Omental fat pad (tissue), 4 donors: ENCODE data around the gene ARL13B. TPM values are rescaled to one million over a fixed set of nuclear protein-coding genes. Genes with fewer than 3 reads are reported as not detected.

Experiments
- ATAC-seq: fragments of 150-250 bp; one replicate; pipeline ENCODE4 v1.9.1; 2016; ENCODE audit warnings: mild to moderate bottlenecking, moderate library complexity; ENCODE audit not compliant: low FRiP score
- DNase-seq: peaks from one replicate; pipeline ENCODE4 v3.0.0-alpha.2; 2019; ENCODE audit warnings: low spot score
- total RNA-seq, 4 donors: library from RNA; depleted of rRNA; stranded (reverse); fragments of >200 nt; gene quantifications; one replicate each; pipeline ENCODE4 v1.1.0, GENCODE V29; 2016
- TF ChIP-seq, protein P1 (sequence below), 3 donors: fragments of 450-650 bp; IDR thresholded peaks; one replicate each; pipeline ENCODE4 v1.5.1; 2016 to 2017; ENCODE audit warnings: antibody characterized with exemption in 3 of 3, mild to moderate bottlenecking in 3 of 3, moderate library complexity in 2 of 3

Gene ARL13B
- total RNA-seq, 4 donors from 2014 or later = 6.8 to 14.5 (median 12.1) TPM

DNA sequence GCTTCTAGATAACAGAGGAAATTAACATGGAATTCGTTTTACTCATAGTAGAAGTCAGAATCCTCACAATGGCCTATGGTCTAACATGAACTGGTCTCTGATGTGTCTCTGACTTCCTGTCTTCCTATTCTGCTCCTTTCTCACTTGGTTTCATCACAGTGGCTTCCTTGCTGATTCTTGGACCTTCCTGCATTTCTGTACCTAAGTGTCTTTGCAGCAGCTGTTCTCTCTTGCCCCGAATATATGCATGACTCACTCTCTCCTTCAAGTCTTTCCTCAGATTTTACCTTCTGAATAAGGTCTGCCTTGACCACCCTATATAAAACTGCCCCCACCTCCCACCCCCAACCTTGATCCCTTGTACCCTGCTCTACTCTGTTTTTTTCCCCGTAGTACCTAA is 14.1 kb downstream of the ARL13B start:
- TF ChIP-seq, protein P1, sequence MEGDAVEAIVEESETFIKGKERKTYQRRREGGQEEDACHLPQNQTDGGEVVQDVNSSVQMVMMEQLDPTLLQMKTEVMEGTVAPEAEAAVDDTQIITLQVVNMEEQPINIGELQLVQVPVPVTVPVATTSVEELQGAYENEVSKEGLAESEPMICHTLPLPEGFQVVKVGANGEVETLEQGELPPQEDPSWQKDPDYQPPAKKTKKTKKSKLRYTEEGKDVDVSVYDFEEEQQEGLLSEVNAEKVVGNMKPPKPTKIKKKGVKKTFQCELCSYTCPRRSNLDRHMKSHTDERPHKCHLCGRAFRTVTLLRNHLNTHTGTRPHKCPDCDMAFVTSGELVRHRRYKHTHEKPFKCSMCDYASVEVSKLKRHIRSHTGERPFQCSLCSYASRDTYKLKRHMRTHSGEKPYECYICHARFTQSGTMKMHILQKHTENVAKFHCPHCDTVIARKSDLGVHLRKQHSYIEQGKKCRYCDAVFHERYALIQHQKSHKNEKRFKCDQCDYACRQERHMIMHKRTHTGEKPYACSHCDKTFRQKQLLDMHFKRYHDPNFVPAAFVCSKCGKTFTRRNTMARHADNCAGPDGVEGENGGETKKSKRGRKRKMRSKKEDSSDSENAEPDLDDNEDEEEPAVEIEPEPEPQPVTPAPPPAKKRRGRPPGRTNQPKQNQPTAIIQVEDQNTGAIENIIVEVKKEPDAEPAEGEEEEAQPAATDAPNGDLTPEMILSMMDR (IDR thresholded peaks at IDR 0.05) = no peak
- ATAC-seq (no peak), DNase-seq (no peak)

DNA sequence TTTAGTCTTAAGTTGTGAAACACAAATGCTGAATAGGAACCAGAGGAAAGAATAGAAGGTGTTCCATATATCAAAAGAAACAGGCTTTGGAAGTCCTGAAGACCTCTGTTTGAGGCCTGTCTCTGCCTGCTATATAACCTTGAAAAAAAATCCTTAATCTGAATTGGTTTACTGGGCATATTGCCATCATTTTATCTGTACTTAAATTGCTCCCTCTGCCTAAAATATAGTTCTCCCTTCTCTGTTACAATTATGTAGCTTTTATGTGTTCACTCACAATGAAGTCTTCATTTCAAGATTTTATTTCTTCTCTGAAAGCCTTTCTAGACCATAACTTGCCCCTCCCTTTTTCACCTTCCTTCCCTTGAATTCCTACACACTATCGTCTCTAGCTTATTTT is 21.2 kb downstream of the ARL13B start:
- ATAC-seq (no peak), DNase-seq (no peak)
- TF ChIP-seq, protein P1 (IDR thresholded peaks at IDR 0.05) = no peak

DNA sequence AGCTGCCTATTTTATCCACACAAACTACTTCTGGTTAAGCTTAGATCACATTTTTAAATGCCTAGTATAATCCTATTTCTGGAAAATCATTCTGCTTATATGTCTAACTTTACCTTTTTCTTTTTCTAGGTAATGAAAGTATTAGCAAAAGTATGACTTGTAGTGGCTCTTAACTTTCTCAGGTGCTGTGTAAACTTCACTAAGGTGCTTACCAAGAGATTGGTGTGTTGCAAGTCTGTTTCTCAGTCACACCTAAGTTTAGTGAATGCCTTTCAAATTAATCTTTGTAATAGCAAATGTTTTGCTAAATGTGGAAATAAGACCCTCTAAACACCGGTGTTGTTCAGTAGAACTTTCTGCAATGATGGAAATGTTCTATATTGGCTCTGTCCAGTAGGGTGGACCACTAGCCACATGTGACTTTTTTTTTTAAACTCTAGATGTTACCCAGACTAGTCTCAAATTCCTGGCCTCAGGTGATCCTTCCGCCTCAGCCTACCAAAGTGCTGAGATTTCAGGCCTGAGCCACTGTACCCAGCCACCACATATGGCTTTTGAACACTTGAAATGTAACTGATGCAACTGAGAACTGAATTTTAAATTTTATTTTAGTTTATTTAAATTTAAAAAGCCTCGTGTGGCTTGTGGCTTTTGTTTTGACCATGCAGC is 22.0 kb downstream of the ARL13B start:
- TF ChIP-seq, protein P1 (IDR thresholded peaks at IDR 0.05) = no peak
- DNase-seq (no peak), ATAC-seq (no peak)

DNA sequence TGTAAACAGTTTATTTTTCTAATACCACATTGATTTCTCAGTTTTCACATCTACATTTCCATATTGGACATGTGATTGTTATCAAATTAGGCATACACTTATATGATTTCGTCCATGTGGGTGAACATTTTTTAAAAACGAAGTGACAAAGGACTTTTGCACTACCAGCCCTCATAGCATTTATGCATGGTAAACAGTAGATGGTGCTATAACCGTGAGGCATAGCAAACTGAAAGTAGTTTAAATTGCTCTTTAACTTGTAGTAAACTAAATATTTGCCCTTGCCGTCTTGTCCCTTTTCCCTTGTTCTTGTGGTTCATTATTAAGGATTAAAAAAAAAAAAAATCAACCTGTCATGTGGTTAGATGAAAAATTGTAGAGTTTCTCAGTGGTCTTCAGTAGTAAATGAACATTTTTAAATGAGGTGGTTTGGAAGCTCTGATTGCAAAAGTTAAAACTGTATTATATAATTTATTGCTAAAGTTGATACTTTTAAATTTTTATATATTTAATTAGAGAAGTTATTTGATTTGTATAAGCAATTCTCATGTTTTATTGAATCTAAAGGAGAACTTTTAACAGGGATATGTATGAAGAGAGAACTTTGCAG is 24.5 kb downstream of the ARL13B start:
- TF ChIP-seq, protein P1 (IDR thresholded peaks at IDR 0.05) = no peak
- ATAC-seq (no peak), DNase-seq (no peak)

DNA sequence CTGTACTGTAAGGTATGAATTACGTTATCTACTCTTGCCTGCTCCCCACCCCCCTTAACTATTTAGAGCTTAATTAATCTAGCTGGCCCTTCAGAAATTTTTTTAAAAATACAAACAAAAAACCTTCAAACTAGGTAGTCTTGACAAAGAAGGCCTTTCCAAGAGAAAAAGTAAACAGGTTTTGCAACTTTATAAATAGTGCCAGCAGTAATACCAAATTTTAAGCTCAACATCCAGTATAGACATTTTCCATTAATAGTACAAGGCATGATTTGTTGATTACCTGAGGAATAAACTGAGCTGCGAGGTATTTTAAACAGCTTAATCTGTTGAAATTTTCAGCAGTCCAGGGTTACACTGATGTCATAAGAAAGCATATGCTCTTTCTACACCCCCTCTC is 28.3 kb downstream of the ARL13B start:
- TF ChIP-seq, protein P1 (IDR thresholded peaks at IDR 0.05) = no peak
- DNase-seq (no peak), ATAC-seq (no peak)

DNA sequence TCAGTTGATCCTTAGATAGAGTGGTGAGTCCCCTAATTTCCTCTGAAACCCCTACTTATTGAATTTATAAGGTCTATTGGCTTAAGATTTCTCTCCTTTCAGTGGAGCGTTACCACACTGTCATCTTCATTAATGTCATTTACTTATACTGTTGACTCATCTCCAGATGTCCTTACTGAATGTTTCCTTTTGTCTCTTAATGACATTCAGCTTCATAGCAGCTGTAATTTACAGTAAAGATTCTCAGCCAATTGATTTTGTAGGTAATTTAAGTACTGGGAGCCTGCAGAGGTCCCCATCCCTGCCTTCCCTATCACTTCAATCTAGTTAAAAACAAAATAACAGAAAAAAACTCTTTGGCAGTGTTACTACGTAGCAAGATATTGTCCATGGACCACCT is 29.7 kb downstream of the ARL13B start:
- DNase-seq (no peak), ATAC-seq (no peak)
- TF ChIP-seq, protein P1 (IDR thresholded peaks at IDR 0.05) = no peak

DNA sequence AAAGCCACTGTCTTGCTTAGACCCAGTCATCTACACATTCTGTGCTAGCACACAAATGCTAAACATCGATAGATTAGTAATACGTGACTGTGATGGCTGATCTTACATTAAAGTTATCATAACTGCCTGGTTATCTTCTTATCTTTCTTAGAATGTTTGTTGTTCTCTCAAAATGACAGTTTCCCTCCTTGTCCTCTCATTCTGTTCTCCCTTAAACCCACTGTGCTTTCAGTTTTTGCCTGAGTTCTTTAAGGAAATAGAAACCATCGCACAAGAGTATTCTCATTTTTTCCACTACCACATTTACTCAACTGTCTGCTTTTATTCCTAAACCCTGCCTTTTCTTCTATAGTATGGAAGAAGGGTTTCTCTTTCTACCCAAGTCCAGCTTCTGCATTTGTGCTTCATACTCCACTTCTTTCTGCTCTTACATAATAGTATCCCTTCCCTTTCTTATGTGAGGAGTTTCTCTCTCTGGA is 31.3 kb downstream of the ARL13B start:
- ATAC-seq (no peak), DNase-seq (no peak)
- TF ChIP-seq, protein P1 (IDR thresholded peaks at IDR 0.05) = no peak
